Neutrophil (primary cell): ENCODE data around the gene NLRP4.

Source experiments
- H3K27ac ChIP-seq: fragments of 200-600 bp; sonication (generic); 2 replicates; pipeline ENCODE4 v1.5.1; 2016; ENCODE audit warnings: mild to moderate bottlenecking, moderate library complexity
- H3K27me3 ChIP-seq: fragments of 200-600 bp; sonication (generic); 2 replicates; pipeline ENCODE4 v1.6.0; 2016; ENCODE audit warnings: mild to moderate bottlenecking
- H3K36me3 ChIP-seq: fragments of 200-600 bp; sonication (generic); 2 replicates; pipeline ENCODE4 v1.5.1; 2017
- H3K4me1 ChIP-seq, 2 experiments: fragments of 200-600 bp in 1 of 2; sonication (generic) in 1 of 2; 1 replicate in 1 of 2; 2 replicates in 1 of 2; pipeline versions ENCODE4 v1.5.1 to v1.6.1; 2013 to 2016; ENCODE audit warnings: low read depth in 1 of 2, low read length in 1 of 2, mild to moderate bottlenecking in 1 of 2, moderate library complexity in 1 of 2; ENCODE audit not compliant: control insufficient read depth in 1 of 2, insufficient read depth in 1 of 2
- H3K4me3 ChIP-seq, 2 experiments: fragments of 200-600 bp in 1 of 2; sonication (generic) in 1 of 2; 1 replicate in 1 of 2; 2 replicates in 1 of 2; pipeline ENCODE4 v1.5.1; 2013 to 2016; ENCODE audit warnings: low read depth in 1 of 2, low read length in 1 of 2, mild to moderate bottlenecking in 1 of 2, moderate library complexity in 1 of 2
- H3K9me3 ChIP-seq: fragments of 200-600 bp; sonication (generic); 2 replicates; pipeline ENCODE4 v1.5.1; 2016
- CTCF ChIP-seq: fragments of 200-600 bp; sonication (generic); IDR thresholded peaks from 2 replicates; pipeline ENCODE4 v1.5.1; 2016; ENCODE audit warnings: antibody characterized with exemption

Gene NLRP4

GRCh38 chr19:55882626-55883025 lies 46.3 kb downstream of the NLRP4 start:
- H3K27ac ChIP-seq, result no peak overlapping the region
- H3K4me3 ChIP-seq, result no peak overlapping the region
- TF ChIP-seq CTCF, result no peak
- no peaks in the 10 kb centered on the region for H3K36me3 ChIP-seq
- no peaks in the 10 kb centered on the region for H3K4me1 ChIP-seq
- no peaks in the 10 kb centered on the region for H3K27me3 ChIP-seq
- H3K9me3 ChIP-seq, result peaks cover 6% of the 10 kb centered on the region

- Histone ChIP-seq H3K4me3 (no peak overlapping the region), H3K36me3 (no peaks in the 10 kb centered on the region), H3K27ac (no peak overlapping the region), H3K9me3 (no peaks in the 10 kb centered on the region), H3K4me1 (no peaks in the 10 kb centered on the region), H3K27me3 (no peaks in the 10 kb centered on the region)
- no peak for TF ChIP-seq CTCF
Measured at GRCh38 chr19:55898911-55899310, 62.6 kb downstream of the NLRP4 start.

- Histone ChIP-seq H3K4me3 (no peak overlapping the region), H3K27ac (no peak overlapping the region), H3K36me3 (no peaks in the 10 kb centered on the region), H3K27me3 (no peaks in the 10 kb centered on the region), H3K9me3 (no peaks in the 10 kb centered on the region), H3K4me1 (no peaks in the 10 kb centered on the region)
- no peak for TF ChIP-seq CTCF
Measured at GRCh38 chr19:55901369-55902079, 65.2 kb downstream of the NLRP4 start.

GRCh38 chr19:55902080-55902751 lies 65.9 kb downstream of the NLRP4 start:
- Histone ChIP-seq H3K27me3 (no peaks in the 10 kb centered on the region), H3K4me1 (no peaks in the 10 kb centered on the region), H3K4me3 (no peak overlapping the region), H3K36me3 (no peaks in the 10 kb centered on the region), H3K27ac (no peak overlapping the region), H3K9me3 (no peaks in the 10 kb centered on the region)
- no peak for TF ChIP-seq CTCF

GRCh38 chr19:55907286-55907685 lies 70.9 kb downstream of the NLRP4 start:
- Histone ChIP-seq H3K36me3 (no peaks in the 10 kb centered on the region), H3K27me3 (no peaks in the 10 kb centered on the region), H3K4me3 (no peak overlapping the region), H3K4me1 (no peaks in the 10 kb centered on the region), H3K27ac (no peak overlapping the region), H3K9me3 (no peaks in the 10 kb centered on the region)
- TF ChIP-seq CTCF, result no peak
